Testis (tissue), 2 donors: ENCODE measurements around the gene KRT74.

ENCODE experiments used
- CTCF ChIP-seq, 3 experiments: fragments of 450-650 bp in 2 of 3; fragments of 200-600 bp in 1 of 3; sonication (generic) in 1 of 3; IDR thresholded peaks; one replicate each; pipeline ENCODE4 v1.5.1; 2016 to 2019; ENCODE audit warnings: antibody characterized with exemption in 3 of 3, mild to moderate bottlenecking in 2 of 3, moderate library complexity in 1 of 3
- POLR2A ChIP-seq: fragments of 450-650 bp; IDR thresholded peaks from one replicate; pipeline ENCODE4 v1.6.1; 2017; ENCODE audit warnings: antibody characterized with exemption, mild to moderate bottlenecking, moderate library complexity

- no peak for TF ChIP-seq CTCF (IDR thresholded peaks at IDR 0.05)
- no peak for TF ChIP-seq POLR2A
Measured at GRCh38 chr12:52541709-52542108, 31.9 kb downstream of the KRT74 start.
